T-helper 17 cell (primary cell): ENCODE data around the gene KCNE4. TPM values are rescaled to one million over a fixed set of nuclear protein-coding genes. Genes with fewer than 3 reads are reported as not detected.
A peak's percentile ranks its signal among the peaks of the same experiment; 100 is the strongest.

ENCODE experiments used
- ATAC-seq: fragments of 150-1000 bp; cut with Tn5 transposase; 2 replicates; pipeline ENCODE4 v1.10.0; 2021; ENCODE audit warnings: mild to moderate bottlenecking, moderate library complexity
- DNase-seq, 3 donors: peaks; one replicate each; pipeline versions ENCODE4 v3.0.0 to v3.0.0-alpha.2; 2020 to 2021
- H3K9me3 ChIP-seq: one replicate; pipeline ENCODE4 v1.7.0; 2013; ENCODE audit warnings: low read length, mild to moderate bottlenecking; ENCODE audit not compliant: control insufficient read depth, poor library complexity, severe bottlenecking
- H3K27ac Mint-ChIP-seq: one replicate; pipeline ENCODE4 v1.8.0; 2022; ENCODE audit warnings: mild to moderate bottlenecking, moderate library complexity, mixed read lengths
- H3K27me3 Mint-ChIP-seq: one replicate; pipeline ENCODE4 v1.8.0; 2022; ENCODE audit warnings: mixed read lengths
- H3K36me3 Mint-ChIP-seq: one replicate; pipeline ENCODE4 v1.8.0; 2022; ENCODE audit warnings: low read depth, mixed read lengths
- H3K4me1 Mint-ChIP-seq: one replicate; pipeline ENCODE4 v1.8.0; 2022; ENCODE audit warnings: mild to moderate bottlenecking, mixed read lengths
- H3K4me3 Mint-ChIP-seq: one replicate; pipeline ENCODE4 v1.8.0; 2022; ENCODE audit warnings: mild to moderate bottlenecking, moderate library complexity, mixed read lengths
- total RNA-seq, 4 donors: library from RNA in 2 of 4; stranded (reverse) in 2 of 4; gene quantifications; one replicate each; pipeline ENCODE4 v1.2.3 and lab custom pipeline; 2022 to 2026

KCNE4 gene
- total RNA-seq, 2 donors from 2014 or later: not detected

DNA sequence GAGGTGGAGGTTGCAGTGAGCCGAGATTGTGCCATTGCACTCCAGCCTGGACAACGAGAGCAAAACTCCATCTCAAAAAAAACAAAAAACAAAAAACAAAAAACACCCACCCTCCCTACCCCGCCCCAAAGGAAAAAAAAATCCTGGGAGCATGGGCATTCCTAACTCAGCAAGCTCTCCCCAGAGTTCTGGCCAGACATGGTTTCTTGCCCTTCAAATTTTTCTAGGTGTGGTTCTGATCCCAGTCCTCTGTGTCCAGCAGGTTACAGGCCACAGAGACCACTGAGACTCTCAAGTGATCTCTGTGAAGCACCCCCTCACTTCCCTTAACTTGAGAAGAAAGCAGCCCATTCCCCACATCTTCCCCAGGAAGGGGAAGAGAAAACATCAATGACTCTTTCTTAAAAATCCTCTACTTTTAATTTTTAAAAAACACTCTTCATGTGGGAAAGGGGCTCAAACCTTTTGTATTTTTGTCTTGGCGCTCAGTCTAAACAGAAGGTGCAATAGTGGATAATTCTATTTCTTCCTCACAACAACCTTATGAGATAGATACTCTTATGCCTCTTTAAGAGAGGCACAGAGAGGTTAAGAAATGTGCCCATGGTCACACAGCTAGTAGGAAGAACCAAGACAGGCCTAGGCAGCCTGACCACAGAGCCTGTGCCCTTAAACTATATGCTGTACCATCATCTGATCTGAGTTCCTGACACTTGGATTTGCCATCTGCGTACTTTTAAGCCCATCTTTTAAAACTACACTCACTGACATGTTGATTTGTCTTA, 6.9 kb upstream of the KCNE4 start:
- no peak for ATAC-seq
- DNase-seq: no peak
- Mint-ChIP-seq H3K36me3 (no peaks in the 10 kb centered on the region), H3K4me1 (no peaks in the 10 kb centered on the region), H3K4me3 (no peak overlapping the region), H3K27me3 (peaks cover 10% of the 10 kb centered on the region), H3K27ac (no peak overlapping the region)
- H3K9me3 ChIP-seq: no peaks in the 10 kb centered on the region

DNA sequence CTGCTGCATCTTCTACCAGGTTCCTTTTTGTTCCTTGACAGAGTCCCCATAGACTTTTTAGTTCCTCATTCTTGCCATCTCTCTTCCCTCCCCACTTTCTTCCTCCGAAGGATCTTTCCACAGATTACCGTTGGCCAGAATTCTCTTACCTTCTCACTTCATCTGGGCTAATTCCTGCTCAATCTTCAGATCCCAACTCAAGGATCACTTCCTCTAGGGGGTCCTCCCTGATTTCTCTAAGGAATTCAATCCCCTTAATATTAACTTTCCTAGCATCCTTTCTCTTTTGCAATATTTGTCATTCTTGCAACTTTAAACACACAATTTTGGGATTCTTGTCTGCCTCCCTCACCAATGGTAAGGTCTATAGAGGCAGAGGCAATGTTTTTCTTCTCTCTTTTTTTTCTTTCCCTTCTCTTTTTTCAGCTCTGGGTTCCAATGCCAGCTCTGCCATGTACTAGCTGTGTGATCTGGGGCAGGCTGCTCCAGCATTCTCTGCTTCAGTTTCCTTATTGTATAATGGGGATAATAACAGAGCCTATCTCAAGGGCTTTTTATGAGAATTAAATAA, 5.4 kb upstream of the KCNE4 start:
- H3K27me3 Mint-ChIP-seq: peaks cover 10% of the 10 kb centered on the region
- H3K4me1 Mint-ChIP-seq: no peaks in the 10 kb centered on the region
- no peak overlapping the region for H3K4me3 Mint-ChIP-seq
- no peaks in the 10 kb centered on the region for H3K9me3 ChIP-seq
- no peak overlapping the region for H3K27ac Mint-ChIP-seq
- ATAC-seq (no peak), DNase-seq (no peak)
- H3K36me3 Mint-ChIP-seq: no peaks in the 10 kb centered on the region

DNA sequence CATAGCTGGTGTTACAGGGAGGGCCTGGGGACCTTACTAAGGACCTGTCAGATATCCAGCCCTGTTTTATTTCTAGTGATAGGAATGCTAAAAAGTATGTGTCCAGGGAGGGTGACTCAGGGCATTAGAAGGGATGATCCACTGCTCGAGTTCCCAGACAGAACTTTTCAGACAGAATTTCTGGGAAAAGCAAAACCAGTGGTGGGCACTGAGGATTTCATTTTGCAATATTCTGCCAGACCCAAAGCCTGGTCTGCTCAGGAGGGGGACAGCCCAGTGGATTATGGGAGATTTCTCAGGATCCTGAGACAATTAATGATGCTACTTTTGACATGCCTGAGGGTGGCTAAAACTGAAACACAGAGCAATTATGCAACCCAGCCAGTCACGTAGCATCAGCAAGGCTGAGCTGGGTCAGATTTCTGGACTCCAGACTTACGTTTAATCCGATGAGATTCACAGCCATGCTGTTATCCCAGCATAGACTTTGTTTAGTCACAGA, 4.7 kb upstream of the KCNE4 start:
- Mint-ChIP-seq H3K27ac (no peak overlapping the region), H3K4me3 (no peak overlapping the region), H3K36me3 (no peaks in the 10 kb centered on the region), H3K27me3 (peaks cover 10% of the 10 kb centered on the region), H3K4me1 (no peaks in the 10 kb centered on the region)
- H3K9me3 ChIP-seq: no peaks in the 10 kb centered on the region
- no peak for ATAC-seq
- no peak for DNase-seq

DNA sequence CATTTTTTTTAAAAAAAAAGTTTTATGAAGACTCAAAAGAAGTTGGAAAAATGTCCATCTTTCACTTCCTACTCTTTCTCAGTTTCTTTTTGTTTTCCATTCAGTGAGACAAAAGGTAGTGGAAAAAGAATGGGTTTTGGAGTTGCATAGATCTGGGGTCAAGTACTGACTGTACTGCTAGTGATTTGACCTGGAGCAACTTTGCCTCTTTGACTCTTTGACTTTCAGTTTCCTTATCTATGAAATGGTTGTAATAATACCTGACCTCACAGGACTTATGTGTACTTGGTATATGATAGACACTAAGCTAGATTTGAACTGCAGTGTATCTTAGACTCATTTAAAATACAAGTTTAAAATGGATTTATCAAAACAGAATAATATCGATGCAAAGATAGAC, 3.5 kb upstream of the KCNE4 start:
- DNase-seq: no peak
- no peaks in the 10 kb centered on the region for H3K36me3 Mint-ChIP-seq
- no peak overlapping the region for H3K4me3 Mint-ChIP-seq
- peaks cover 17% of the 10 kb centered on the region for H3K27me3 Mint-ChIP-seq
- no peaks in the 10 kb centered on the region for H3K9me3 ChIP-seq
- H3K4me1 Mint-ChIP-seq: no peaks in the 10 kb centered on the region
- no peak overlapping the region for H3K27ac Mint-ChIP-seq
- ATAC-seq: no peak

DNA sequence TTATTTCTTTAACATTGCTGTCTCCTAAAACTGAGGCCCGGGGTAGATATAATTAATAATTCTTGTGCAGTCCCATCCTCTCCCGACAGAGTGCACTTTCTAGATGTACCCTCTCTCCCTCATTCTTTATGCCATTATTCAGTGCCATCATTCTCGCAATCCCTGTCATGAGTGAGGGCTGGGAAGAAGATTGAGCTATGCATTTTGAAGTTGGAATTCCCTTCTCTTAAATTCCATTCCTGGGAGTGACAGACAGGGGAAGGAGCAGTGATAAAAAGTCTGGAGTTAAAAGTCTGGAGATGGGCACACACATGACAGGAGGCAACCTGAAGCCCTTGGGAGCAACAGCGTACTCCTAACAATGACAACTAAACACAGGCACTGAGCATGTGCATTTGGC, 2.6 kb upstream of the KCNE4 start:
- no peak overlapping the region for H3K4me3 Mint-ChIP-seq
- no peaks in the 10 kb centered on the region for H3K36me3 Mint-ChIP-seq
- H3K9me3 ChIP-seq: no peaks in the 10 kb centered on the region
- H3K27me3 Mint-ChIP-seq: peaks cover 22% of the 10 kb centered on the region
- no peak for ATAC-seq
- H3K4me1 Mint-ChIP-seq: no peaks in the 10 kb centered on the region
- DNase-seq: no peak
- no peak overlapping the region for H3K27ac Mint-ChIP-seq

DNA sequence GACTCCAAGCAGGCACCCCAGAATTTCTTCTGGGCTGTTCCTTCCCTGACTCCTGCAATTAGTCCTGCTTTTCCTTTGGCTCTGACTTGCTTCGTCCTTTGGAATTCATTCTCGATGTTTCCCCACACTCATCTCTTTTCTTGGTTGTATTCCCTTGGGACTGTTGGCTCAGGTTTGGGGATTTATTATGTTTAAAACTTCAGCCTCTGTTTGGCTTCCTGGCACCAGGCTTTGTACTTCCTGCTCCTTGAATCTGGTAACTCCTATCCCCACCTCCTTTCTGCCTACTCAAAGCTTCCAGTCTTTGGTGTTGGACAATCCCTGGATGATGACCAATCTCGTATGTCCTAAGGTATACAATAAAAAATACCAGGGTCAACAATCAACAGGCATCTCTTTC, 1.8 kb upstream of the KCNE4 start:
- Mint-ChIP-seq H3K27me3 (peaks cover 23% of the 10 kb centered on the region), H3K36me3 (no peaks in the 10 kb centered on the region), H3K4me1 (no peaks in the 10 kb centered on the region), H3K27ac (no peak overlapping the region), H3K4me3 (no peak overlapping the region)
- H3K9me3 ChIP-seq: no peaks in the 10 kb centered on the region
- ATAC-seq: no peak
- no peak for DNase-seq

DNA sequence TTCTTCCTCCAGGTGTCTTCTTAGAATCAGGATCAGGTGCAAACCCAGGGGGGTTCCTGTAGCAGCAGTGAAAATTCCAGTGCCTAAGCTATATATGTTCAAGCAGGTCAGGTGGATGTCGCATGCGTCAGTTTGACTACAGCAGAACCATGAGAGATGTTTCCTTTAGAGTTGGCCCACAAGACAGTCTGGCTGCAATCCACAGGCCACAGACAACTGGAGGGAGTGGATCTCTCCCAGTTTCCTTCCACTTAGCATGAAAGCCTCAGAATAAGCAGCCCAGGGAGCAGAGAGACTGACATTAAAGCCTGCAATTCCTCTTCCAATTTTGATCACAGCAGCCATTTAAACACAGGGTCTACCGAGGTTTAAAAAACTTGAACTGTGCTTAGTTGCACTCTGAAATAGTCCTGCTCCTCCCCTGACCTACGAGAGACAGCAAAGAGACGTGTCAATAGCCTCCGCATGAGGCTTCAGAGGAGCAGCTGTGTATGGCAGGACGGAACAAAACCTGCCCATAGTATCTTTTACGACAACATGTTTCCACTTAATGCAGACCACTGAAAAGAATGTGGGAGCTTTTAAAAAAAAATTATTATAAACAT, 988 bp upstream of the KCNE4 start:
- Mint-ChIP-seq H3K4me3 (no peak overlapping the region), H3K4me1 (no peaks in the 10 kb centered on the region), H3K27ac (no peak overlapping the region), H3K27me3 (peaks cover 23% of the 10 kb centered on the region), H3K36me3 (no peaks in the 10 kb centered on the region)
- DNase-seq (no peak), ATAC-seq (no peak)
- H3K9me3 ChIP-seq: no peaks in the 10 kb centered on the region

DNA sequence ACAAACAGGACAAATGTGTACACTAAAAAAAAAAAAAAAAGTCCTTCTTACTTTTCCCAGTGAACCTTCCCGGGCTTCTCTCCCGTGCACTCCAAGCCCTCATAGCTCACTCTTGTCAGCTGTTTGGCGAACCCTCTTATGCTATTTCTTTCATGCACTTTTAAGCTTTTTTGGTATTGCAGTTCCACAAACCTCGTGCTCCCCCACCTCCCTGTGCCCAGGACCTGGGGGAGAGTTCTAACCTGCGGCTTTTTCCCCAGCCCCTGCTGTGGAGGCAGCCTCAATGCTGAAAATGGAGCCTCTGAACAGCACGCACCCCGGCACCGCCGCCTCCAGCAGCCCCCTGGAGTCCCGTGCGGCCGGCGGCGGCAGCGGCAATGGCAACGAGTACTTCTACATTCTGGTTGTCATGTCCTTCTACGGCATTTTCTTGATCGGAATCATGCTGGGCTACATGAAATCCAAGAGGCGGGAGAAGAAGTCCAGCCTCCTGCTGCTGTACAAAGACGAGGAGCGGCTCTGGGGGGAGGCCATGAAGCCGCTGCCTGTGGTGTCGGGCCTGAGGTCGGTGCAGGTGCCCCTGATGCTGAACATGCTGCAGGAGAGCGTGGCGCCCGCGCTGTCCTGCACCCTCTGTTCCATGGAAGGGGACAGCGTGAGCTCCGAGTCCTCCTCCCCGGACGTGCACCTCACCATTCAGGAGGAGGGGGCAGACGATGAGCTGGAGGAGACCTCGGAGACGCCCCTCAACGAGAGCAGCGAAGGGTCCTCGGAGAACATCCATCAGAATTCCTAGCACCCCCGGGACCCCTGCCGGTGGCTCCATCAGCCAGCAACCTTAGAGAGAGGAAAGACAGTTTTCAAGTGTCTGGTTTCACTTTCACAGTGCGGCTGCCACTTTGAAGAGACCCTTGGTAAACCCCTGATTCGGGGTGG, 826 bp downstream of the KCNE4 start:
- no peaks in the 10 kb centered on the region for H3K36me3 Mint-ChIP-seq
- no peak overlapping the region for H3K4me3 Mint-ChIP-seq
- no peak for ATAC-seq

DNA sequence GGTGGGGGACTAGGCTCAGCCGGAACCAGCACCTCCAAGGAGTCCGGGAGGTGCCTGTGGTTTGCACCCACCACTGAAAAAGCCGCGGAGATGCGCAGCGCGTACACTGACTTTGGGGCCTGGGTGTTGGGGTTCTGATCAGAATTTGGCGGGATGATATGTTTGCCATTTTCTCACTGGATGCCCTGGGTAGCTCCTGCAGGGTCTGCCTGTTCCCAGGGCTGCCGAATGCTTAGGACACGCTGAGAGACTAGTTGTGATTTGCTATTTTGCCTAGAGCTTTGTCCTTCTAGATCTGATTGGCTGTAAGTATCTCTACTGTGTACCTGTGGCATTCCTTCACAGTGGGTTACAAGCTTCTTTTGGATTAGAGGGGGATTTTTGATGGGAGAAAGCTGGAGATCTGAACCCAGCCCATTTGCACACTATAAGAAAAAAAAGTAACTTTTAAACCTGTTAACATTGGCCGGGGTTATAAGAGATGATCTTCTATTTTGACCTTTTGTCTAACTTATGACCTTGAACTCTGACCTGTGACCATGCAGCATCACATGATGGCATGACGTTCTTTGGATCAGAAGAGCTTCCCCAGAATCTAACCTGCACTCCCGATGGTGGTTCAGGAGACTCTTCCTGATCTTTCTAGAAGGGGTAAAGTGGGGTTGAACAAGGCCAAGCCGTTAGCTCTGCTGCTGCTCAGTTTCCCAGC, 1.6 kb downstream of the KCNE4 start:
- Mint-ChIP-seq H3K4me3 (peak overlapping the region; percentile 7), H3K27ac (no peak overlapping the region), H3K36me3 (no peaks in the 10 kb centered on the region), H3K4me1 (no peaks in the 10 kb centered on the region), H3K27me3 (peaks cover 22% of the 10 kb centered on the region)
- no peak for DNase-seq
- ATAC-seq: no peak
- H3K9me3 ChIP-seq: no peaks in the 10 kb centered on the region

More for the DNA sequence above, 826 bp downstream of the KCNE4 start:
- Mint-ChIP-seq H3K27me3 (peaks cover 23% of the 10 kb centered on the region), H3K27ac (no peak overlapping the region), H3K4me1 (no peaks in the 10 kb centered on the region)
- H3K9me3 ChIP-seq: no peaks in the 10 kb centered on the region
- DNase-seq: no peak

DNA sequence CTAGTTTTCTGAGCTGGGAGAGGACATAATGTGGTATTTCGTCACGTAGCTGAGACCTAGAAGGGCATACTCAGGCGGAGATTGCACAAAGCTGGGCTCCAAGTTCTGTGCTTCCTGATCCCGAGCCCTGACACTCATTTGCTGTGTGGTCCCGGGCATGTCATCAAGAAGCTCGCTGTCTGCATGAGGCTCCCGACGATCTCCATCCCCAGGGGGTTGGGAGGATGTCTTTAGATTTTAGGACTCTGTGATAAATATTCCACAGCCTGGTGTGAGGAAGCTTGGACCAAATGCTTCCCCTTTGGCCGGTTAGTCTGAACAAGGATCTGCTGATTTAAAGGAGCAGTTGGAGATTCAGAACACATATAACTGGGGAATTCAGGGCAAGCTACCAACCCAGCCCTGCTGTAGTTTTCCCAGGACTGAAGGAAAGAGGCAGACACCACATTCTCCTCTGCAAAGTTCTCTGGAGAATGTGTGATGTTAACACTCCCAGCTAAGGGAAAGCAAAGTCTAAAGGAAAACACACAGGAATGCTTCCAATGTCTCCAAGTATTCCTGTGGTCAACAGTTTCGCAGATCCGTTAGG, 2.3 kb downstream of the KCNE4 start:
- no peak overlapping the region for H3K4me3 Mint-ChIP-seq
- ATAC-seq (no peak), DNase-seq (no peak)
- peaks cover 16% of the 10 kb centered on the region for H3K27me3 Mint-ChIP-seq
- no peak overlapping the region for H3K27ac Mint-ChIP-seq
- no peaks in the 10 kb centered on the region for H3K9me3 ChIP-seq
- H3K4me1 Mint-ChIP-seq: no peaks in the 10 kb centered on the region
- H3K36me3 Mint-ChIP-seq: no peaks in the 10 kb centered on the region

DNA sequence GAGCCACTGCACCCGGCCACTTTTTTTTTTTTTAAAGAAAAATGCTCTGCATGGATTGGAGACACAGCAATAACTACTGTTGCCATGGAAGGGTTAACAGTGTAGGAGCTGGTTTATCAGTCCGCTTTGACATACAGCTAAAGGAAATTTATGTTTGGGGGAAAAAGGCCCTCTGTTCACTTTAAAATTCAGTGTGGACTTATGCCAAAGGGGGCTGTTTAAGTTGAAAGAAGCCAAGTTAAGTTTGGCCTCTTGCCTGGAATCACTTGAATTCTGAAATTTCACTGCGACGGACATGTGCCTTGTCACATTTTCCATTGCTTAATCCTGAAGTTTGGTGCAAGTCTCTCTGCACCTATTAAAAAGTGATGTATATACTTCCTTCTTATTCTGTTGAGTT, 3.1 kb downstream of the KCNE4 start:
- Mint-ChIP-seq H3K27me3 (peaks cover 17% of the 10 kb centered on the region), H3K4me3 (no peak overlapping the region), H3K27ac (no peak overlapping the region), H3K4me1 (no peaks in the 10 kb centered on the region), H3K36me3 (no peaks in the 10 kb centered on the region)
- no peak for ATAC-seq
- DNase-seq: no peak
- no peaks in the 10 kb centered on the region for H3K9me3 ChIP-seq

DNA sequence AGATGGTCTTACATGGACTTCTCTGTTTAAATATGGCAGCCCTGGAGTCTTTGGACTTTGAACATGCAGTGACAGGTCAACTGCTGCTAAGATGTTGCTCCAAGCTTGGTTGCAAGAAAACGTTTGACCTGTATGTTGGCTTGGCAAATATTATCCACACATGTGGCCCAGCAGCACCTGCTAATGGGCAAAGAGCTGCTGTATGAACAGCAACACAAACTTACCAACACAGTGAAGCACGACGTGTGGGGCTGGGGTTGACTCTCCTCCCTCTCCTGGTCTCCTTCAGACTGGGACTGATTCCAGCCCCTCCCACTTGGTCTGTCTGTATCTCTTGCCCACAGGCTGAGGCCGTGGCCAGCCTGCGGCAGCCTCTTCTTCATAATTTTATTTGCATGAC, 3.8 kb downstream of the KCNE4 start:
- H3K9me3 ChIP-seq: no peaks in the 10 kb centered on the region
- H3K4me3 Mint-ChIP-seq: no peak overlapping the region
- H3K27me3 Mint-ChIP-seq: peaks cover 19% of the 10 kb centered on the region
- ATAC-seq (no peak), DNase-seq (no peak)
- no peaks in the 10 kb centered on the region for H3K4me1 Mint-ChIP-seq
- no peaks in the 10 kb centered on the region for H3K36me3 Mint-ChIP-seq
- H3K27ac Mint-ChIP-seq: no peak overlapping the region
